GM21723 (cell line): ENCODE data around the gene ARHGAP23.
"Not testable (repeated sequence)": the region's sequence is repeated elsewhere in the genome, so short reads cannot be mapped to it uniquely, and the experiment has no call there.

ENCODE experiments used
- ATAC-seq: cut with Tn5 transposase; IDR thresholded peaks from one replicate; pipeline ENCODE4 v1.9.1; 2021; ENCODE audit warnings: mild to moderate bottlenecking, moderate library complexity; ENCODE audit not compliant: unreplicated experiment

ARHGAP23 gene

DNA sequence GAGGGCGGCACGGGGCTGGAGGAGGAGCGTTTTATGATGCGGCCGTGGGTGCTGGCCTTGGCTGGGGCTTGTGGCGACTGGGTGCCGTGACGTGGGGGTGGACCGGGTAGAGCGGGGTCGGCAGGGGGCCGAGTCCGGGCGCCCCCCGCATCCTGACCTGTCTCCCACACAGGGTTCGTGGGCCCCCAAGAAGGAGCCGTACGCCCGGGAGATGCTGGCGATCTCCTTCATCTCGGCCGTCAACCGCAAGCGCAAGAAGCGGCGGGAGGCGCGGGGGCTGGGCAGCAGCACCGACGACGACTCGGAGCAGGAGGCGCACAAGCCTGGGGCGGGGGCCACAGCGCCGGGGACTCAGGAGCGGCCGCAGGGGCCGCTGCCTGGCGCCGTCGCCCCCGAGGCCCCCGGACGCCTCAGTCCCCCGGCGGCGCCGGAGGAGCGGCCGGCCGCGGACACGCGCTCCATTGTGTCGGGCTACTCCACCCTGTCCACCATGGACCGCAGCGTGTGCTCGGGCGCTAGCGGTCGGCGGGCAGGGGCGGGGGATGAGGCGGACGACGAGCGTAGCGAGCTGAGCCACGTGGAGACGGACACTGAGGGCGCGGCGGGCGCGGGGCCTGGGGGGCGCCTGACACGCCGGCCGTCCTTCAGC is 81.6 kb downstream of the ARHGAP23 start:
- ATAC-seq = no peak

DNA sequence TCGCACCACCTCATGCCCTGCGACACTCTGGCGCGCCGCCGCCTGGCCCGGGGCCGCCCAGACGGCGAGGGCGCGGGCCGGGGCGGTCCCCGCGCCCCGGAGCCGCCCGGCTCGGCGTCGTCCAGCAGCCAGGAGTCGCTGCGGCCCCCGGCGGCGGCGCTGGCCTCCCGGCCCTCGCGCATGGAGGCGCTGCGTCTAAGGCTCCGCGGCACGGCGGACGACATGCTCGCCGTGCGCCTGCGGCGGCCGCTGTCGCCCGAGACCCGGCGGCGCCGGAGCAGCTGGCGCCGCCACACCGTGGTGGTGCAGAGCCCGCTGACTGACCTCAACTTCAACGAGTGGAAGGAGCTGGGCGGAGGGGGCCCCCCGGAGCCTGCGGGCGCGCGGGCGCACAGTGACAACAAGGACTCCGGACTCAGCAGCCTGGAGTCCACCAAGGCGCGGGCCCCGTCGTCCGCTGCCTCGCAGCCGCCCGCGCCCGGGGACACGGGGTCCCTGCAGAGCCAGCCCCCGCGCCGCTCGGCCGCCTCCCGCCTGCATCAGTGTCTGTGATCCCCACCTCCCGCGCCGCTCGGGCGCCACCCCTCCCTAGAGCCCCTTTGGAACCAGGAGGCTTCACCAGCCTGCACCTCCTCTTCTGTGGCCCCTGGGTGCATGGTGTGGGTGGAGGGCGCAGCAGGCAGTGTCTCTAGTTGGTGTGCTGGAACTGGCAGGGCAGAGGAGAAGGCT is 82.3 kb downstream of the ARHGAP23 start:
- no peak for ATAC-seq

DNA sequence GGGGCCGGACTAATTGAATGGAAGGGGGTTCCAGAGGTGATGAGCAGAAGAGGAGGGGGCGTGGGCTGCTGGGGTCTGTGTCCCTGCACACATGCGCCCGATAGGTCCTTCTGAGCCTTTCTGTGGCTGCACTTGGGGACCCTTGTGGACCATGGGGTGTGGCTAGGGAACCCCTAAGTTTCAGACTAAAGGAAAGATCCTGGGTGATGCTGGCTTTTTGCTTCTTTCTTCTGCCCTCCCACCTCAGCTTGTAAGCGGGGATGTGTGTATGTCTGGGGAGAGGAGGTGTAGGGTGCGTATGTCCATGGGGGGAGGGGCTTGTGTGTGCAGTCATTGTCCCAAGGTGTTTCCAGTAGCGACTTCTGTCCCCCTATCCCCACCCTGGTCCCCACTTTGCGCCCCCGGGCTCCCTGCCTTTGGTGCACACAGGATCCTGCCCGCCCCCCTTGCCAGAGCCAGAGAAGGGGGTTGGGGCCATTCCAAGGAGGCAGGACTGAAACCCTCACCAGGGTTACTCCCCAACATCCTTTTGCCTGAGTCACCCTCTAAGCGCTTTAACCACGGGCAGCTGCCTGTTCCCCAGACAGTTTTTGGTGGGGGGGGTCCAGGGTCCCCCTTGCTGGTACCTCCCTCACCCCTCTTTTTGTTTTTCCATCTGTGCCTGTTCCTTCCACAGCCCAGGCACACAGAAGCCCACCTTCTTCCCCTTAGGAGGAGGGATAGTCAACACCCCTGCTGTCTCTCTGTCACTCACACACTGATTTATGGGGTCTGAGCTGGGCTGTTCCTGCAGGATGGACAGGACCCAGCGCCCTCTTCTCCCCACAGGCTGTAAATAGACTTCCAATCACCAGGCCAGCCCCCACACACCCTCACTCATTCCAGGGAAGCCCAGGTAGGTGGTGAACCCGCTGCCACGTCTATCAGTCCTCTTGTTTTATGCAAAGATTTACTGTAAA is 83.2 kb downstream of the ARHGAP23 start:
- ATAC-seq = no peak

DNA sequence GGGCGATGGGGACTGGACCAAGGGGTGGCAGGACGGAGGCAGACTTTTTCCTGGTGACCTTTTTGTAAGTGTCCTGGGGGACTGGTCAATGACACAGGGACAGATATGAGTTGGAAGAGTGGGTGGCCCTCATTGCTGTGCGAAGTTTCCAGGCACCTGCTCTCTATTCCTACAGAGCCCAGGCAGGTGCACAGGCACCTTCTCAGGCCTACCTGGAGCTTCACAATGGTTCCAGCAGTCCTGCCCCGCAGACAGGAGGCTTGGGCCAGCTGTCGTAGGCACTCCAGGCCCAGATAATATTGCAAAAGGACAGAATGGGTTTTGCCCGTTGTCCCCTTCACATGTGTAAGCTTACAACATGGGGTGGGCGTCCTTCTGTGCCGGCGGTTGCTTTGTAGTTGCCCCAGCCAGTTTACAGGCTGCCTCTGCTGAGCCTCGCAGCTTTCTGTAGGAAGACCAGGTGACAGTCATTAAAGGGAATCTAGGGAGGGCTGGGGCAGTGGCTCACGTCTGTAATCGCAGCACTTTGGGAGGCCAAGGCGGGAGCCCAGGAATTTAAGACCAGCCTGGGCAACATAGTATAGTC is 84.3 kb downstream of the ARHGAP23 start:
- ATAC-seq = no peak

DNA sequence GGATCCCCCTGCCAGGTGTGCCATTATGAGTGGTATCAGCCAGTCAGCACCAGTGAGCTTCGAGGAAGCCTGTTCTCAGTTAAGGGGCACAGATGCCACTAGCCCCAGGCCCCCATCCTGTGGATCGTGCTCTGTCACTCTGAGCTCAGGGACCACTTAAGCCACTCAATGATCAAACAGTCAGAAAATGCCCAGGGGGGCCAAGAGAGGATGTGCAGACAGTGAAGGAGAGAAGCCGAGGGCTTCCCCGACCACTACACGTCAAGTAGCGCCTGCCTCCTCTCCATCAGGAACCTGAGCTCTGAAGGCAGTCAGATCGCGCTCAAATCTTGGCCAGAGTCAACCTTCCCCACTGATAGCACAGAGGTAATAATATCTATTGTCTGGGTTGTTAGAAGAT is 98.3 kb downstream of the ARHGAP23 start:
- not testable (repeated sequence) for ATAC-seq

DNA sequence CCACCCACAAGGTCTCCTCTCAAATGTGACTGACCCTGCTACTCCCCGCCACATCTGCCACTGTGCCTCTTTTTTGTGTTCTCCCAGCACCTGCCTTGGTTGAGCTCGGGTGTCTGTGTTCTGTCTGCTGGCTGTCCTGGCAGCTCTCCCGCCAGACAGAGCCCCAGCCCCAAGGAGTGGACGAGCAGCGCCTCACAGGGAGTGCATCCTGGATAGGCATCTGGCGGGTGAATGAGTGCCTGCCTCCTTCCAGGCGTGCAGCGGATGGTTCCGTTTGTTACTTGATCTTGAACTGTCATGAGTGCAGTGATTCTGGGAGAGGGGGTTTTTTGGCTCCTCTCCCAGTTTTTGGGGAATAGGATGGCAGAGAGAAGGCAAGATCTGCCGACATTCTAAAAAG is 99.9 kb downstream of the ARHGAP23 start:
- not testable (repeated sequence) for ATAC-seq

GRCh38 chr17:38530856-38531255 is 102.6 kb downstream of the ARHGAP23 start:
- ATAC-seq = not testable (repeated sequence)

- ATAC-seq = not testable (repeated sequence)
These were observed 103.5 kb downstream of the ARHGAP23 start for GRCh38 chr17:38531761-38532160.

GRCh38 chr17:38532451-38532850 is 104.2 kb downstream of the ARHGAP23 start:
- ATAC-seq = no peak

DNA sequence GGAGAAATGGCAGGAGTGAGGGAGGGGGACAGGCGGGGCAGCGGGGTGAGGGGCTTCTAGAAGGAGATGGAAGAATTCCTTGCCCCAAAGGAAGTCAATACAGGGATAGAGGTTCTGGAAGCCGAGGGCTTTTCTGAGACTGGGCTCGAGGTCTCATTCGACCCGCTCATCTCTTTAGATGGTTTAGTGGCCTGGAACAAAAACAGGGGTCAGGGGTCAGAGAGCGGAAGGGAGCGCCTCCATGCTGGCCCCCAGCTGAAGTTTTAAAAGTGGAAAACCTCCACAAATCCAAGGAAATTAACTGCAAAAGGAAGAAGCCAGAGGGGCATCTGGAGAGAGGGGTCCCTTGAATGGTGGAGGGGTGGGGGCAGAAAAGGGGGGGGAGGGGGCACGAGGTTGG is 105.0 kb downstream of the ARHGAP23 start:
- ATAC-seq = no peak

DNA sequence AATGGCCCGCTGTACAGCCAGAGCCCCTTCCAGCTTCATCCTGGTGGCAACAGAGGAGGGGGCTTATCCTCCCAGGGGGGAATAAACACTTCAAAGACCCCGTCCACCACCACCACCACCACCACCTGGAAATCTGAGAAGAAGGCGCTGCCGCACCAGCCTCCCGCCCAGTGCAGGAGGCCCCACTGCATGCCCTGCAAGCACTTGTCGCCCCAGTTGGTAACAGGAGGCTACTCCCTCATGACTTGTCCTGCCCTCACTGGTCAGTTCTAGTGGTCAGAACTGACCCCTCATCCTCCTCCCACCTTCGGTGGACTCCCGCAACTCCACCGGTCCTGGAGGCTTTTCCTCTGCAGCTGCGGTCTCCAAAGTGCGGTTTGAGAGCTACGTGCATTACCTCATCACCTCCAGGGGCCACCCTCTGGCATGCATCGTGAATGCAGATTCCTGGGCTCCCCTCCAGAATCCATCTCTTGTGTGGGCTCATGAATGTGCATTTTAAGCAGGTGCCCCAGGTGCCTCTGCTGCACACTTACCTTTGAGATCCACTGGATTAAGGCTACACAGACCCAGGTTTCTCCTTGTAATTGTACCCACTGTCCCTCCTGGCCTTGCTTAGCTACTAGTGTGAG is 105.7 kb downstream of the ARHGAP23 start:
- no peak for ATAC-seq

DNA sequence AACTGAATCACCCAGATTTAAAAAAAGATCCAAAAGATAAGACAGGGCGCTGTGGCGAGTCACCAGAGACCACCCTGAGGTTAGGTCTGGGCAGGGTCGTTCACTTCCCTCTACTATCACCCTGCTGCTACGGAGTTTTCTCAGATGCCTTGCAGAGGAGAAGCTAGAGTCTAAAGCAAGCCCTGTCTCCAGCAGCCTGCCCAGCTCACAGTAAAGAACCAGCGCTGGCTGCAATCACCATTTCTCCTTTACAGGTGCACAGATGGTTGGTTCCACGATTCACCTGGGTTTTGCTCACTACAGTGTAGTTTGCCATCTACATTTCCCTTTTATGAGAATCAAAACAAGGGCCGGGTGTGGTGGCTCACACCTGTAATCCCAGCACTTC is 106.2 kb downstream of the ARHGAP23 start:
- ATAC-seq = no peak

DNA sequence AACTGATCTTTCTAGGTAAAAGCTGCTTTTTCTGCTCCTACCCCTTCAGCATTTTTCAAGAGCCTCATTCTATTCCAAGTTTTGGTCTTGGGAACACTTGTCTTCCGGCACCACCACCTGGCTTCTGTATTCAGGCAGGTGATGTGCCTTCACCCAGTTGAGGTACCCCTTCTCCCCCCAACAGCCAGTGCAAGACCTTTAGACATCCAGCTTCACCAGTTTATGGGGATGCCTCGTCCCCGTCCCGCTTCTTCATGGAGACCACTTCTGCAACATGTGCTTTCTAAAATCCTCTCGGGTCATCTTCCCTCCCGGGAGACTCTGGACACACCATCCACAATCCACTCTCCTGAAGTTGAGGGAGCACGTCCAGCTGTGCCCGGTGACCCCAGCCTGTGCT is 107.6 kb downstream of the ARHGAP23 start:
- no peak for ATAC-seq

- ATAC-seq = no peak
These were observed 108.4 kb downstream of the ARHGAP23 start for GRCh38 chr17:38536661-38537060.

- no peak for ATAC-seq
These were observed 110.6 kb downstream of the ARHGAP23 start for GRCh38 chr17:38538906-38539305.

- ATAC-seq = no peak
These were observed 111.1 kb downstream of the ARHGAP23 start for GRCh38 chr17:38539386-38539785.

DNA sequence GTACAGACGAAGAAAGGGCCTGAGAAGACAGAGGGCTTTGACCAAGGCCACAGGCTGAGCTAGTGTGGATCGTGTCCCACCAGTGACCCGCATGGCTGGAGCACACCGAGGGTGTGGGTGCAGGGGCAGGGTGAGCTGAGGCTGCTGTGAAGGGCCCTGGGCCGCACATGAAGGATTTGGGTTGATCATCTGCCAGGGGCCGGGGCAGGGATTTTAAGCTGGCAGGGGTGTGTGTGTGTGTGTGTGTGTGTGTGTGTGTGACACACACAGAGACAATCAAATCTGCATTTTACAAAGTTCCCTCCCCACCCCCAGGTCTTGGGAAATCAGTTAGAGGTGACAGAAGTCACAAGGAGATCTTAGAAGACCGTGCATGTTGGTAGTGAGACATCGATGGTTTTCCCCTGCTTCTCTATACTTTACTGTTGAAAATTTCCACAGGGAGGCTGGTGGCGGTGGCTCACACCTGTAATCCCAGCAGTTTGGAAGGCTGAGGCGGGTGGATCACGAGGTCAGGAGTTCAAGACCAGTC is 112.3 kb downstream of the ARHGAP23 start:
- no peak for ATAC-seq

- ATAC-seq = no peak
These were observed 113.0 kb downstream of the ARHGAP23 start for GRCh38 chr17:38541281-38541680.

DNA sequence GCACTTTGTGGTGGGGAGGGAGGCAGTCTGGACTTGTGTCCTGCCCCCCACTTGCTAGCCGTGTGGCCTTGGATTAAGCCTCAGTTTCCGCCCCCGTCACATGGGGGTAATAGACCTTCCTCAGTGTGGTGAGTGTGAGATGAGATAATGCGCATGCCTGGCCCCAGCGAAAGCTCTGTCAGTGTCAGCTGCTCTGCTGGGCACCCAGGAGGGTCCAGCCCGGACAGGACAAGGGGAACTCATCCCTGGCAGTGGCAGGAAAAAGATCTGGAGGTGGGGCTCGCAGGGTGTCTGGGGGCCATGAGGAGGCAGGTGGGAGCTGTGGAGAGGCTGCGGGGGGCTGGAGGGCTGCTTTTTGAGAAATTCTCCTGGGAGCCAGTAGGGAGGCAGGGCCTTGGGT is 114.0 kb downstream of the ARHGAP23 start:
- no peak for ATAC-seq

DNA sequence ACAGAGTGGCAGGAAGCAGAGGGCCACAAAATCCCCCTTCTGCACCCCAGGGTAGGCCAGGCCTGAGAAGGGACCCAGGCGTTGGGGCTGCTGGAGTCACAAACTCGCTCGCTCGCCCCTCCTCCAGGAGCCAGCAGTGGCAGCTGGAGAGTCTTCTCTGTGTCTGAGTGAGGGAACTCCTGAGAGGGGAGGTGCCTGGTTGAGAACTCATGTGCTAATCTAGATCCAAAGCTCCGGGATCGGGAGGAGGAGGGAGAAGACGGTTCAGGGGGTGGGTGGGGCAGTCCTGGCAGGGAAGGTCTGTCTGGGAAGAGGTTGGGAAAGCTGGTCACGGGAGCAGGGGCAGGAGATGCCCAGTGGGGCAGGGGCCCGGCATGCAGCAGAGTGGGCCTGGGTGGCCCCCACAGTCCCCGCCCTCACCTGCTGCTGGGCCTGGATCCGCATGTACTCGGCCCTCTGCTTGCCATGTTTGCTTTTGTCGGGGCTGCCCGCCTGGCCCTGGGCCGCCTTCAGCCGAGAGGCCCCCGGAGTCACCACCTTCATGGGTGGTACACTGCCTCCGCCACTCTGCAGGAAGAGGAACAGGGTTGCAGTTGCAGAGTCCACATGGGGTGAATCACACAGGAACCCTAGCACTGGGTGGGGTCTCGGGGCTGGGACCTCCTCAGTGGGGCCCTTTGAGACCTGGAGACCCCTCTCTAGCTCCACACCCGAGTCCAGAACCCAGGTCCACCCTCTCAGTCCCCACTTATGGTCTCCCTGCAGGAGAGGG is 115.3 kb downstream of the ARHGAP23 start:
- no peak for ATAC-seq
